Measurements from ENCODE around the gene PRKCI.
A peak's percentile ranks its signal among the peaks of the same experiment; 100 is the strongest.
"Not testable (repeated sequence)": the region's sequence is repeated elsewhere in the genome, so short reads cannot be mapped to it uniquely, and the experiment has no call there.

The PRKCI gene

DNA sequence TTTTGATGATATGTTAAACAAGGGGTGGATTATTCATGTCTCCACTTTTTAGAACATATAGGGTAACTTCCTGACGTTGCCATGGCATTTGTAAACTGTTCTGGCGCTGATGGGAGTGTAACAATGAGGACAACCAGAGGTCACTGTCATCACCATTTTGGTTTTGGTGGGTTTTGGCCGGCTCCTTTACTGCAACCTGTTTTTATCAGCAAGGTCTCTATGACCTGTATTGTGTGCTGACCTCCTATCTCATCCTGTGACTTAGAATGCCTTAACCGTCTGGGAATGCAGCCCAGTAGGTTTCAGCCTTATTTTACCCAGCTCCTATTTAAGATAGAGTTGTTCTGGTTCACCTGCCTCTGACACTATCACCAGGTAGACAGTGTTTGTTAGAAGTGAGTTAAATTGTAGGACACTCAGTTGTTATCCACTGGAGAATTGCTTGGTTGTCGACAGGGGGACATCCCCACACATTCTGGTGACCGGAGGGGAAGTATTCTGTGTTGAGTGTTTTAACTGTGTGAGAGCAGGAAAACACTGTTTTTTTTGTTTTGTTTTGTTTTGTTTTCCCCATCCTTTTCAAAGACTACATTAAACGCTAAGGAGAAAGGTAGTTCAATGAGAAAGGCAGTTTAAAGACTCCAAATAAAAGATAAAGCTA is 98.4 kb downstream of the PRKCI start:
- H3K4me3 ChIP-seq (ENCODE audit: low read length) = no peak overlapping the region
- TF ChIP-seq, protein P1, sequence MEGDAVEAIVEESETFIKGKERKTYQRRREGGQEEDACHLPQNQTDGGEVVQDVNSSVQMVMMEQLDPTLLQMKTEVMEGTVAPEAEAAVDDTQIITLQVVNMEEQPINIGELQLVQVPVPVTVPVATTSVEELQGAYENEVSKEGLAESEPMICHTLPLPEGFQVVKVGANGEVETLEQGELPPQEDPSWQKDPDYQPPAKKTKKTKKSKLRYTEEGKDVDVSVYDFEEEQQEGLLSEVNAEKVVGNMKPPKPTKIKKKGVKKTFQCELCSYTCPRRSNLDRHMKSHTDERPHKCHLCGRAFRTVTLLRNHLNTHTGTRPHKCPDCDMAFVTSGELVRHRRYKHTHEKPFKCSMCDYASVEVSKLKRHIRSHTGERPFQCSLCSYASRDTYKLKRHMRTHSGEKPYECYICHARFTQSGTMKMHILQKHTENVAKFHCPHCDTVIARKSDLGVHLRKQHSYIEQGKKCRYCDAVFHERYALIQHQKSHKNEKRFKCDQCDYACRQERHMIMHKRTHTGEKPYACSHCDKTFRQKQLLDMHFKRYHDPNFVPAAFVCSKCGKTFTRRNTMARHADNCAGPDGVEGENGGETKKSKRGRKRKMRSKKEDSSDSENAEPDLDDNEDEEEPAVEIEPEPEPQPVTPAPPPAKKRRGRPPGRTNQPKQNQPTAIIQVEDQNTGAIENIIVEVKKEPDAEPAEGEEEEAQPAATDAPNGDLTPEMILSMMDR (conservative IDR thresholded peaks at IDR 0.05; ENCODE audit: low read length) = no peak

DNA sequence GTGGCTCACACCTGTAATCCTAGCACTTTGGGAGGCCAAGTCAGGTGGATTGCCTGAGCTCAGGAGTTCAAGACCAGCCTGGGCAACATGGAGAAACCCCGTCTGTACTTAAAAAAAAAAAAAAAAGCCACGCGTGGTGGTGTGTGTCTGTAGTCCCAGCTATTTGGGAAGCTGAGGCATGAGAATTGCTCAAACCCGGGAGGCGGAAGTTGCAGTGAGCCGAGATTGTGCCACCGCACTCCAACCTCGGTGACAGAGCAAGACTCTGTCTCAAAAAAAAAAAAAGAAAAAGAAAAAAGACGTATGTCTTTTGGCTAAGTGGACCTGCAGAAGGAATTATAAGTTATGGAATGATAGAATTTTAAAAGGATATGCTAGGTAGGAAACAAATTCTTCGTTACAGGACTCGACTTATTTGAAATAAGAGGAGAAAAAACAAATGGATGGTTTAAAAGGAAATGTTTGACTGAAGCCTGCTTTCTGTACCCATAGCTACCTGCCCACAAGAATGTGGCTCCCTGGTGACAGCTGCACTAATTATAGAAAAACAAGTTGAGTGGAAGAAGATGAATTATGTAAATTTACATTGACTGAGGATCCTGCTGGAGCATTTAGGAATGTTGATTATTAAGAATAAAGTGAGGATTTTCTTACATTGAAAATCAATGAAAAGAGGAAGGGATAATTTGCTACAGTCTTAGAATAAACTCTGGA is 99.3 kb downstream of the PRKCI start:
- DNase-seq (ENCODE audit: low read depth) = peak; percentile 35
- TF ChIP-seq, protein P1 (conservative IDR thresholded peaks at IDR 0.05; ENCODE audit: low read length) = no peak
- H3K4me3 ChIP-seq (ENCODE audit: low read length) = no peak overlapping the region

More for the DNA sequence above, 98.4 kb downstream of the PRKCI start:
- DNase-seq (ENCODE audit: low read depth) = no peak

DNA sequence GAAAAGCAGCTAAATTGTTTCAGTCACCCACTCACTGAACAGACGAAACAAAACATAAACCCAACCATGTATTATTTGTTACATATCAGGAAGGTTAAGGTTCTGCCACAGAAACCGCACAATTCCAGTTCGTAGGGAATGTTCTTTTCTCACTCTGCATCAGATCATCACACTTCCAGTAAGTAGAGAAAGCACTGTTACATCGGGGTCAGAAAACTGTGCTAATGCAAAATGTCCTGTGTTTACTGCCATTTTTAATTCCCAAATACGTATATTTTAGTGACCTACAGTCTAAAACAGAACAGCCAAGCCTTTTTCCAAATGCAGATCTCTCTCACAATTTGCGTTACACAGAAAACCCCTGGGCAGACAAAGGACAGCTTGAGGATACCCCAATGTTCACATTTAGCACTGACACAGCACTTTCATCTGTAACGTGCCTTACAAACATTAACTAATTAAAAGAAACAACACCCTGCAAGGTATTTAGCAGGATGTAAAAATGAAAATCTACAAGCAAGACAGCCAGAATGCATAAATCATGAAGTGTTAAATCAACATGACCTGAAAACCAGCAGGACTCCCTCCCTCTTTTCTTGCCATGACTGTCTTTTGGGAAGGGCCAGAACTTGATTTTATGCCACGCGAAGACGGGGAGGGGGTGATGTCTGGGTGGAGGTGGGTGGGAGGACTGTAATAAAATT is 100.5 kb downstream of the PRKCI start:
- H3K4me3 ChIP-seq (ENCODE audit: low read length) = no peak overlapping the region
- TF ChIP-seq, protein P1 (conservative IDR thresholded peaks at IDR 0.05; ENCODE audit: low read length) = no peak
- peak; percentile 4 for DNase-seq (ENCODE audit: low read depth)

DNA sequence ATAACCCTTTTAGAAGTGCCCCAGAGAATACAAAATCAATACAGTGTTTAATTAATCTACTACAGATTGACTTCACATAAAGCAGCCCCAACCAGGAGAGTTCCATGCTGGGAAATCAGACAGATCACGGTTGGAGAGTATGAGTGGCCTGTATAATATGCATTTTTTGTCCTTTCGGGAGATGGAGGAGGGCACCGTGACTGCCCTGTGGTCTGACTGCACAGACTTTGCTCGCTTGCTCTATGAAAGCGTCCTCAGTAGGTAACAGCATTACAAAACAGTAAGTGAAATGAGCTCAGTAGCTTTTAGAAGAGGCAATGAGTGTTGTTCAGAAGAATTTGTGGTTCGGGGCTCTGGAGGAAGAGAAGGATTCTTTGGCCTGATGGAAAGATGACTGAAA is 101.1 kb downstream of the PRKCI start:
- DNase-seq (ENCODE audit: low read depth) = no peak
- TF ChIP-seq, protein P1 (conservative IDR thresholded peaks at IDR 0.05; ENCODE audit: low read length) = no peak
- H3K4me3 ChIP-seq (ENCODE audit: low read length) = no peak overlapping the region

DNA sequence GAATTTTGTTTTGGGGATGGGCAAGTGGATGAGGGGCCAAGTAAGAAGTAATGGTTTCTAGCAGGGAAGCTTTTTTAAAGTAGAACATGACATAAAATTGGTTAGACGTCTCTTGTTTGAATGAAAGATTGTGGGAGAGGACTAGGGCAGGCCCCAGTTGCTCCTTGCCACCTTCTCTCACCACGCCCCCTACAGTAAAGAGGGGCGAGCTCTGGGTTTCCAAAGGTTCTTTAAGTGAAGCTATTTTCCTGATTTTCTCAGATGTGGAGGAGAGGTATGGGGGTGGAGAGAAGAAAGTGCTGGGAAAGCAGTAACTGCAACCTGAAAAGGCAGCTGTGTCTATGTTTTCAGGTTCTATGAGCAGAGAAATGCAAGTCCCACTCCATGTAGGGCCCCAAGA is 102.7 kb downstream of the PRKCI start:
- no peak overlapping the region for H3K4me3 ChIP-seq (ENCODE audit: low read length)
- TF ChIP-seq, protein P1 (conservative IDR thresholded peaks at IDR 0.05; ENCODE audit: low read length) = no peak
- DNase-seq (ENCODE audit: low read depth) = no peak

DNA sequence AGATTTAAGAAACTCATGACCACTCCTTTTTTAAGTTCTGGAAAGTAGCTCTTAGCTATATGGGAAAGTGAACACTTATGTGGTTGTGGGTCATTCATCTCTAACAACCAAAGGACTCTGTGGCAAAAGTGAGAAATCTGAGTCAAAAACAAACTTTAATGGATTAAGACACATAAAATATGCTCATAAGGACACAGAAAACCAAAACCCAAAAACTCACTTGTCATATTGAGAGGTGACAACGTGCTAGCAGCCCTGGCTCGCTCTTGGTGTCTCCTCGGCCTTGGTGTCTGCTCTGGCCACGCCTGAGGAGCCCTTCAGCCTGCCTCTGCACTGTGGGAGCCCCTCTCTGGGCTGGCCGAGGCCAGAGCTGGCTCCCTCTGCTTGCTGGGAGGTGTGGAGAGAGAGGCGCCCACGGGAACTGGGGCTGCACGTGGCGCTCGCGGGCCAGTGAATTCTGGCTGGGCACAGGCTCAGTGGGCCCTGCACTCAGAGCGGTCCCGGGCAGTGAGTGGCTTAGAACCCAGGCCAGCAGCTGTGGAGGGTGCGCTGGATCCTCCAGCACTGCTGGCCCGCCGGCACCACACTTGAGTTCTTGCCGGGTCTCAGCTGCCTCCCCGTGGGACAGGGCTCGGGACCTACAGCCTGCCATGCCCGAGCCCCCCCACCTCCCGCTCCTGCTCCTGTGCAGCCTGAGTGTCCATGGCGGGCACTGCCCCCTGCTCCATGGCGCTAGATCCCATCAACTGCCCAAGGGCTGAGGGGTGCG is 105.0 kb downstream of the PRKCI start:
- TF ChIP-seq, protein P1 (conservative IDR thresholded peaks at IDR 0.05; ENCODE audit: low read length) = no peak
- no peak for DNase-seq (ENCODE audit: low read depth)
- no peak overlapping the region for H3K4me3 ChIP-seq (ENCODE audit: low read length)

DNA sequence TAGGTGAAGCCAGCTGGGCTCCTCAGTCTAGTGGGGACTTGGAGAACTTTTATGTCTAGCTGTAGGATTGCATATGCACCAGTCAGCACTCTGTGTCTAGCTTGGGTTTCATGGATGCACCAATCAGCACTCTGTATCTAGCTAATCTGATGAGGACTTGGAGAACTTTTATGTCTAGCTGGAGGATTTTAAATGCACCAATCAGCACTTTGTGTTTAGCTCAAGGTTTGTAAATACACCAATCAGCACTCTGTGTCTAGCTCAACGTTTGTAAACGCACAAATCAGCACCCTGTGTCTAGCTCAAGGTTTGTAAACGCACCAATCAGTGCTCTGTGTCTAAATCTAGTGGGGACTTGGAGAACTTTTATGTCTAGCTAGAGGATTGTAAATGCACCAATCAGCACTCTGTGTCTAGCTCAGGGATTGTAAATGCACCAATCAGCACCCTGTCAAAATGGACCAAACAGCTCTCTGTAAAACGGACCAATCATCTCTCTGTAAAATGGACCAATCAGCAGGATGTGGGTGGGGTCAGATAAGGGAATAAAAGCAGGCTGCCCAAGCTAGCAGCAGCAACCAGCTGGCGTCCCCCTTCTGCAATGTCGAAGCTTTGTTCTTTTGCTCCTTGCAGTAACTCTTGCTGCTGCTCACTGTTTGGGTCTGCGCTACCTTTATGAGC is 105.8 kb downstream of the PRKCI start:
- not testable (repeated sequence) for DNase-seq (ENCODE audit: low read depth)

More for the DNA sequence above, 105.8 kb downstream of the PRKCI start:
- not testable (repeated sequence) for H3K4me3 ChIP-seq (ENCODE audit: low read length)
